TTC549 (cell line): ENCODE measurements around the gene OPHN1.
A peak's percentile ranks its signal among the peaks of the same experiment; 100 is the strongest.

ENCODE experiments used
- FAIRE-seq: peaks from 2 replicates; lab custom pipeline; 2012; peaks lifted over from hg19 to GRCh38; lab: Jason Lieb, UNC

OPHN1 gene, protein sequence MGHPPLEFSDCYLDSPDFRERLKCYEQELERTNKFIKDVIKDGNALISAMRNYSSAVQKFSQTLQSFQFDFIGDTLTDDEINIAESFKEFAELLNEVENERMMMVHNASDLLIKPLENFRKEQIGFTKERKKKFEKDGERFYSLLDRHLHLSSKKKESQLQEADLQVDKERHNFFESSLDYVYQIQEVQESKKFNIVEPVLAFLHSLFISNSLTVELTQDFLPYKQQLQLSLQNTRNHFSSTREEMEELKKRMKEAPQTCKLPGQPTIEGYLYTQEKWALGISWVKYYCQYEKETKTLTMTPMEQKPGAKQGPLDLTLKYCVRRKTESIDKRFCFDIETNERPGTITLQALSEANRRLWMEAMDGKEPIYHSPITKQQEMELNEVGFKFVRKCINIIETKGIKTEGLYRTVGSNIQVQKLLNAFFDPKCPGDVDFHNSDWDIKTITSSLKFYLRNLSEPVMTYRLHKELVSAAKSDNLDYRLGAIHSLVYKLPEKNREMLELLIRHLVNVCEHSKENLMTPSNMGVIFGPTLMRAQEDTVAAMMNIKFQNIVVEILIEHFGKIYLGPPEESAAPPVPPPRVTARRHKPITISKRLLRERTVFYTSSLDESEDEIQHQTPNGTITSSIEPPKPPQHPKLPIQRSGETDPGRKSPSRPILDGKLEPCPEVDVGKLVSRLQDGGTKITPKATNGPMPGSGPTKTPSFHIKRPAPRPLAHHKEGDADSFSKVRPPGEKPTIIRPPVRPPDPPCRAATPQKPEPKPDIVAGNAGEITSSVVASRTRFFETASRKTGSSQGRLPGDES

DNA sequence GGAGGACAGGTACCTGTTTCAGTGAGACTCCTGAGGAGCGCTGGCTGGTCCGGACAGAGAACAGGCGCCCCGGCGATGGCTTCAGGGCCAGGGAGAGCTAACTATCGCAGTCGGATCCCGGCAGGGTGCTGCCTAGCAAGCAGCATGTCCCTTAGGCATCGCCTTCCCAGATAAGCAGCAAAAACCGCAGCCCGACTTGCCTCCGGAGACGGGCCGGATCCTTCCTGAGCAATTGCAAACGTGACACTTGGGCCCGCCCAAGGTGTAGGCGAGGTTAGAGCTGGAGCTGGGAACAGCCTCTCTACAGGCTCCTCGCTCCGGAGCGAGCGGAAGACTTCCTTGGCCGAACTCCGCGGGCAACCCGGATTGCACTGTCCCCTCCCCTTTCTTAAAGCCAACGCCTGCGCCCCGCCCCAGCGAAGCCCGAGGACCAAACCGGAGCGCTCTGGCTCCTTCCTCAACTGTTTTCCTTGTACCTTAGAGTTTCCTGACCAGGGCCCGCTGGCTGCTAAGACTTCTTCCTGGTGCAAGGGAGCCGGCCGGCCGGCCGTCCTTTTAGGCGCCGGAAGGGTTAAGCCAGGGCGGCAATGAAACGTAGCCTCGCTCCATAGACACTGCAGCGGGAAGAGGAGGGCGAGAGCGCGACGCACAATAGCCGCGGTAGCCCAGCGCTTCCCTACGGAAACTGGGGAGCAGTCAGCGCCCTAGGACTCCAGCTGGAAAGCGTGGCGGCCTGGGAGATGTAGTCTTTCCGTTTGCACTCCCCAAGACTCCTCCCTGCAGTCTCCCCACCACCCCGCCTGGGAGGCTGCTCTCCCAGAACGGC, at the start of gene OPHN1:
OPHN1 (minus strand) TSS at position 341 of the 826 bp plus-strand sequence. CDS start 475 bp downstream, outside the sequence.
- no peak for FAIRE-seq

DNA sequence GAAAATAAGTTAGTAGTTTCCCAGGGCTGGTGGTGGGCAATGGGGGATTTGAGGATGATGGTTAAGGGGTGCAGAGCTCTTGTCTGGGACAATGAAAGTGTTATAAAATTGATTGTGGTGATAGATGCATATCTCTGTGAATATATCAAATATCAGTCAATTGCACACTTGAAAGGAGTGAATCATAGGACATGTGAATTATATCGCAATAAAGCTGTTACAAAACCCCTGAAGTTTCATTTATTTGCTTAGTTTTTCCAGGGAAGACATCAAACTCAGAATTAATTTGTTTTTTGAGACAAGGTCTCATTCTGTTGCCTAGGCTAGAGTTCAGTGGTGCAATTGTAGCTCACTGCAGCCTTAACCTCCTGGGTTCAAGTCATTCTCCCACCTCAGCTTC, 47.7 kb upstream of the OPHN1 start:
- no peak for FAIRE-seq

- FAIRE-seq = no peak
These were observed 31.5 kb upstream of the OPHN1 start for GRCh38 chrX:68464796-68465195.

DNA sequence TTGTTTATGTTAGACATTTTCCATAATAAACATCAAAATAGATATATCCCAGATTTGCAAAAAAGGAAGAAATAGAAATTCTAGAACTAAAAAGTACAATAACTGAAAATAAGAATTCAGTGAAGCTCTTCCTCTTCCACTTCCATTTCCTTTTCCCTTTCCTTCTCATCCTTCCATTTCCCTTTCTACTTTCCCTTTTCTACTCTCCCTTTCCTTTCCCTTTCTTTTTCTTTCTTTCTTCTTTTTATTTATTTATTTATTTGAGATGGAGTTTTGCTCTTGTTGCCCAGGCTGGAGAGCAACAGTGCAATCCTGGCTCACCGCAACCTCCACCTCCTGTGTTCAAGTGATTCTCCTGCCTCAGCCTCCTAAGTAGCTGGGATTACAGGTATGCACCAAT, 30.6 kb upstream of the OPHN1 start:
- FAIRE-seq = no peak

DNA sequence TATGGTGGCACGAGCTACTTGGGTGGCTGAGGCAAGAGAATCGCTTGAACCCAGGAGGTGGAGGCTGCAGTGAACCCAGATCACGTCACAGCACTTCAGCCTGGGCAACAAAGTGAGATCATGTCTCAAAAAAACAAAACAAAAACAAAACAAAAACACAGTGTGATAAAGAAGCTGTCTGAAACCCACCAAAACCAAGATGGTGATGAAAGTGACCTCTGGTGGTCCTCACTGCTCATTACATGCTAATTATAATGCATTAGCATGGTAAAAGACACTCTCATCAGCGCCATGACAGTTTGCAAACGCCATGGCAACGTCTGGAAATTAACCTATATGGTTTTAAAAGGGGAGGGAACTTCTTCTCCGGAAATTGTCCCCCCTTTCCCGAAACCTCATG, 29.4 kb upstream of the OPHN1 start:
- FAIRE-seq = peak; percentile 62

GRCh38 chrX:68462197-68462596, 28.9 kb upstream of the OPHN1 start:
- FAIRE-seq = no peak

DNA sequence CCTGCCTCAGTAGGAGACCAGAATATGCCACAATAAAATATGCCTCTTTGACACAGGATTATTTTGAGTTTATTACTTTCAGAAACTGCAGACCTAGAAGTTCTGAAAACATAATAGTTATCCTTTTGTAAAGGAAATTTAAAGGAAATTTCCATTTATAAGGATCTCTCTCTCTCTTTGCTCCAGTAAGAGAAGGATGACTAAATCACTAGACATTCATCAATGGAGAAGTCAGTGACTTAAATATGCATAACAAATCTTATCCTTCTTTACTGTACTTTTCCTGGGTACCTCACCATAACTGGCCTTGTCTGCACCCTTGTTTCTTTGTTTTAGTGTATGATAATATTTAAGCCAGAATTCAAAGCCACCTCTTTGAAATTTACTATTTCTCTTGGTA, 28.3 kb upstream of the OPHN1 start:
- FAIRE-seq = no peak

DNA sequence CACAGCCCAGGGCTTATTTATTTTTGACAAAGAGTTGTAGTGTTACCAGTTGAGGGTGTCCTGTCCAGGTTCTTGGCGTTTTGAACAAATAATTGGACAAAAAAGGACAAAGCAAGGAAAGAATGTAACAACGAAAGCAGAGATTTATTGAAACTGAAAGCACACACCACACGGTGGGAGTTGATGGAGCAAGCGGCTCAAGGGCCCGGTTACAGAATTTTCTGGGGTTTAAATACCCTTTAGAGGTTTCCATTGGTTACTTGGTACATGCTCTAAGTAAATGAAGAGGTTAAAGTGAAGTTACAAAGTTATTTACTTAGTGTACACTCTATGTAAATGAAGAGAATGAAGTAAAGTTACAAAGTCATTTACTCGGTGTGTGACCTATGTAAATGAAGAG, 27.8 kb upstream of the OPHN1 start:
- no peak for FAIRE-seq

- no peak for FAIRE-seq
These were observed 21.8 kb upstream of the OPHN1 start for GRCh38 chrX:68455151-68455510.

DNA sequence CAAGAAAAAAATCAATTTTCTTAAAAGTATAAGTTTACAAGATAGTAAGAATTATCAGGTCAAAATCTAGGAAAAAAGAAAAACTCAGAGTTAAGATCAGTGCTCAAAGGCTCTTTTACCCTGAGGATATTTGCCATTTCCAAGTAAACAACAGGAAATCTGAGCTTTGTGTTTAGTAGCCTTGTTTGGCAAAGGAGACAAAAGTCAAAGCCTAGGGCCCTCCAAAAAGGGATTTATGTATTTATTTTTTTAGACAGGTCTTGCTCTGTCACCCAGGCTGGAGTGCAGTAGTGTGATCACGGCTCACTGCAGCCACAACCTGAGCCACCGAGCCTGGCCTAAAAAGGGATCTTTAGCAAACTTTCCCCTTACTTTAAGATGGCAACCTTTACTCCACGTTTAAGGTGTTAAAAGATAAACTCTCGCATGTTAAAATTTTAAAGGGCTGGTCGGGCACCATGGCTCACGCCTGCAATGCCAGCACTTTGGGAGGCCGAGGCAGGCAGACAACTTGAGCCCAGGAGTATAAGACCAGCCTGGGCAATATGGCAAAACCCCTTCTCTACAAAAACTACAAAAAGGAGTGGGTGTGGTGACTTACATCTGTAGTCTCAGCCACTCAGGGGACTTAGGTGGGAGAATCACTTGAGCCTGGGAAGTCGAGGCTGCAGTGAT, 21.3 kb upstream of the OPHN1 start:
- no peak for FAIRE-seq

DNA sequence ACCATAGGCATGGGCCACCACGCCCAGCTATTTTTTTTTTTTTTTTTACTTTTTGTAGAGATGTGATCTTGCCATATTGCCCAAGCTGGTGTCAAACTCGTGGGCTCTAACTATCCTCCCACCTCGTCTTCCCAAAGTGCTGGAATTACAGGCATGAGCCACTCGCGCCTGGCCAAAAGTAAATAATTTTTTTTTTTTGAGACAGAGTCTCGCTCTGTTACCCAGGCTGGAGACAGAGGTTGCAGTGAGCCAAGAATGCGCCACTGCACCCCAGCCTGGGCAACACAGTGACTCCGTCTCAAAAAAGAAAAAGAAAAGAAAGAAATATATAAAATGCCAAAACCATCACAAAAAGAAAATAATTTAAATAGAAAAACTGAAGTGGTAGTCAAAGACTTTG, 18.4 kb upstream of the OPHN1 start:
- no peak for FAIRE-seq

- no peak for FAIRE-seq
These were observed 10.0 kb upstream of the OPHN1 start for GRCh38 chrX:68443155-68443868.

GRCh38 chrX:68440940-68441339, 7.6 kb upstream of the OPHN1 start:
- no peak for FAIRE-seq

- no peak for FAIRE-seq
These were observed 7.1 kb upstream of the OPHN1 start for GRCh38 chrX:68440442-68440841.

- FAIRE-seq = no peak
These were observed 6.0 kb upstream of the OPHN1 start for GRCh38 chrX:68439341-68439740.

- FAIRE-seq = no peak
These were observed 5.3 kb upstream of the OPHN1 start for GRCh38 chrX:68438575-68438974.

DNA sequence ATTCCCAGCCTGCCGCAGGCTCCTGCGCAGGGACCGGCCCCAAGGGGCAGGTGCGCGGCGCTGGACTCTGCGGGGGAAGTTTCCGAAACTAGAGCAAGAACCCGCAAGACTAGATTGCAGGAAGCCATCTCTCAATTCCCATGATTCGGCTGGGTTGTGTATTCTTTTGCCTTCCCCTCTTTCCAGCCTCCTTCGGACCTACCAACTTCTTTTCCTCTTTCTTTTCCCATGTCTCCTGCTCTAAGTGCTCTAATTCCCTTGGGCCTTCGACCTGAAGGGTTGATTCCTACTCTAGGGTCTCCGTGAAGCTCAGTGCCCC, 645 bp upstream of the OPHN1 start:
- no peak for FAIRE-seq

DNA sequence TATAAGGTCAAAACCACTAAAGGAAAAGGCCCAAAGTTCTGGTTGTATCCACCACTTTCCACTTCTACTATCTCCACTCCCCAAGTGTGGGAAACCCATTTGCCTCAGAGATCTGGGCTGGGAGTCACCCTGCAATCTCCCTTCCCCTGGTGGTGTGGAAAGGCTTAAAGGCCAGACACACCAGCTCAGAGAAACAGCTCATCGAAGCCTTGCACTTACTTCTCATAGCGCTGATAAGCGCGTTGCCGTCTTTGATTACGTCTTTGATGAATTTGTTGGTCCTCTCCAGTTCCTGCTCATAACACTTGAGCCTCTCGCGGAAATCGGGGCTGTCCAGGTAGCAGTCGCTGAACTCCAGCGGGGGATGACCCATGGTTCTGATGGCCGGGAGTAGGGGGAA, 647 bp downstream of the OPHN1 start:
- FAIRE-seq = no peak

- no peak for FAIRE-seq
These were observed 1.5 kb downstream of the OPHN1 start for GRCh38 chrX:68431836-68432235.

DNA sequence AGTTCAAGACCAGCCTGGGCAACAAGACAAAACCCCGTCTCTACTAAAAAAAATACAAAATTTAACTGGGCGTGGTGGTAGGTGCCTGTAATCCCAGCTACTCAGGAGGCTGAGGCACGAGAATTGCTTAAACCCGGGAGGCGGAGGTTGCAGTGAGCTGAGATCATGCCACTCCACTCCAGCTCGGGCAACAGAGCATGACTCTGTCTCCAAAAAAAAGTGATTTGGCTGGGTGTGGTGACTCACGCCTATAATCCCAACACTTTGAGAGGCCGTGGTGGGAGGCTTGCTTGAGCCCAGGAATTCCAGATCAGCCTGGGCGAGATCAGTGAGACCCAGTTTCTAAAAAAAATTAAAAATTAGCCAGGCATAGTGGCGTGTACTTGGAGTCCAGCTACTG, 4.1 kb downstream of the OPHN1 start:
- FAIRE-seq = no peak

- no peak for FAIRE-seq
These were observed 4.9 kb downstream of the OPHN1 start for GRCh38 chrX:68428431-68428830.

DNA sequence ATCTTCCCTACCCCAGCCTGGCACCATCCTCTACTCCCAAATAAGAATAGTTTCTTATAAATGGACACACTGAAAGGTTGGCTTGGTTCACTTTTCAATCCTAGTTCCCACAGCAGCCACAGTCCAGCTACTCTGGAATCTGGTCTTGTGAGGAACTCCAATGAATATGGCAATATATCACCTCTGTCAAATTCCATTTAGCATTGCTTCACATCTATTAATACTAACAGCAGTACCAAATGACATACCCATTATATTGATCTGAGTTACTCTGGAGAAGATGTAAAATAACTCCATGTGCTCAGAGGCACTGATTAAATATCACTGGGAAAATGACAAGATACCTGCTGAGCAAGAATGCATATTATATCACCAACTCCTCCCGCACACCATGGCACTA, 8.6 kb downstream of the OPHN1 start:
- no peak for FAIRE-seq
